GM10248 (cell line): ENCODE measurements around the gene RSPH6A.
A peak's percentile ranks its signal among the peaks of the same experiment; 100 is the strongest.
"Not testable (repeated sequence)": the region's sequence is repeated elsewhere in the genome, so short reads cannot be mapped to it uniquely, and the experiment has no call there.

ENCODE experiments used
- CTCF ChIA-PET: fragments of 300-600 bp; sonication (Branson Sonifier 250); formaldehyde crosslinking; extraction: SDS; loops from one replicate; lab custom pipeline; 2021; ENCODE audit warnings: antibody characterized with exemption; lab: Yijun Ruan, JAX
- POLR2A ChIA-PET: fragments of 350-650 bp; sonication (Branson Sonifier 250); formaldehyde crosslinking; extraction: SDS; loops from one replicate; lab custom pipeline; 2020; ENCODE audit warnings: antibody characterized with exemption; lab: Yijun Ruan, JAX
- DNase-seq: peaks from one replicate; pipeline ENCODE4 v3.0.0; 2012; ENCODE audit errors: extremely low spot score
- CTCF ChIP-seq: IDR thresholded peaks from 2 replicates; pipeline ENCODE4 v1.5.1; 2012; ENCODE audit warnings: mild to moderate bottlenecking, low read depth; ENCODE audit errors: extremely low read depth, missing control alignments, control extremely low read depth

Gene RSPH6A

GRCh38 chr19:45757695-45758094, 57.4 kb downstream of the RSPH6A start:
- no peak for DNase-seq
- ChIA-PET CTCF (interaction anchor here (4.0 kb wide), 1 partner anchor 12 kb away, joined by 19 read pairs; the partner anchor contains the start of gene SIX5), POLR2A (interaction anchor here (1.0 kb wide), 1 partner anchor 11 kb away, joined by 9 read pairs; the partner anchor contains the start of gene SIX5)
- no peak for TF ChIP-seq CTCF

- no peak for TF ChIP-seq CTCF
- no peak for DNase-seq
- ChIA-PET POLR2A (no interaction called here), CTCF (interaction anchor here (1.7 to 4.5 kb wide), 2 partner anchors 14 to 25 kb away, joined by 3 to 30 read pairs; partner anchors contain the start of gene SIX5)
Measured at GRCh38 chr19:45754323-45754722, 60.8 kb downstream of the RSPH6A start.

- no peak for DNase-seq
- peak; percentile 19 for TF ChIP-seq CTCF
- ChIA-PET CTCF (interaction anchor here (1.0 to 4.5 kb wide), 4 partner anchors 15 to 63 kb away, joined by 3 to 30 read pairs (median 4); partner anchors contain the start of gene SIX5), POLR2A (no interaction called here)
Measured at GRCh38 chr19:45753548-45753947, 61.6 kb downstream of the RSPH6A start.

GRCh38 chr19:45752639-45753038, 62.5 kb downstream of the RSPH6A start:
- no peak for DNase-seq
- POLR2A ChIA-PET = no interaction called here

GRCh38 chr19:45751483-45751882, 63.6 kb downstream of the RSPH6A start:
- DNase-seq, POLR2A ChIA-PET: not testable (repeated sequence)
- CTCF ChIA-PET = interaction anchor here (4.5 kb wide), 1 partner anchor 17 kb away, joined by 30 read pairs; the partner anchor contains the start of gene SIX5

More at GRCh38 chr19:45752639-45753038, 62.5 kb downstream of the RSPH6A start:
- TF ChIP-seq CTCF = no peak
- CTCF ChIA-PET = interaction anchor here (1.6 to 4.5 kb wide), 2 partner anchors 16 to 47 kb away, joined by 4 to 30 read pairs; partner anchors contain the start of gene SIX5

- POLR2A ChIA-PET = no interaction called here
- TF ChIP-seq CTCF = no peak
- CTCF ChIA-PET = no interaction called here
- peak; percentile 4 for DNase-seq
Measured at GRCh38 chr19:45747513-45747912, 67.6 kb downstream of the RSPH6A start.

GRCh38 chr19:45746866-45747265, 68.2 kb downstream of the RSPH6A start:
- DNase-seq = peak; percentile 3
- ChIA-PET POLR2A (no interaction called here), CTCF (no interaction called here)
- no peak for TF ChIP-seq CTCF
